Measurements from ENCODE around the gene PNPLA8.

DNA sequence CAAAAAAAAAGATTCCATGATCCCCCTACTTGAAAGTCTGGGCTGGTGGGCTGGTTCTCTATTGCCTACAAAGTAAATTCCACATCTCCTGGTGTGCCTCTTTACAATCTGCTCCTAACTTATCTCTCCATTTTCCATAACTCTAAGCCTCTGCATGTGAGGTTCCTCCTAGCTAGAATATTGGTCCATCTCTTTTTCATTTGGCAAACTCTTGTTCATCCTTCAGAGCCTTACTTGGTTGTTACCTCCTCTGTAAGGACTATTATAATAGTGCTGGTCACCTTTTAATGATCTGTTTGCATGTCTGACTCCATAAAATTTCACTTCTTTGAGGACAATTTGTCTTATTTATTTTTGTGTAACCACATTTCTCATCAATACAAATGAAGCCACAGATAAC lies 68.1 kb downstream of the PNPLA8 start:
- TF ChIP-seq CTCF (IDR thresholded peaks at IDR 0.05; ENCODE audit: low read depth, low read length, missing input control), result no peak
- TF ChIP-seq, protein P1, sequence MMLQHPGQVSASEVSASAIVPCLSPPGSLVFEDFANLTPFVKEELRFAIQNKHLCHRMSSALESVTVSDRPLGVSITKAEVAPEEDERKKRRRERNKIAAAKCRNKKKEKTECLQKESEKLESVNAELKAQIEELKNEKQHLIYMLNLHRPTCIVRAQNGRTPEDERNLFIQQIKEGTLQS (IDR thresholded peaks at IDR 0.05), result no peak
- no peak for TF ChIP-seq RAD21 (IDR thresholded peaks at IDR 0.05)
- TF ChIP-seq SP1 (IDR thresholded peaks at IDR 0.05), result no peak
- no peak for TF ChIP-seq FOXA1 (IDR thresholded peaks at IDR 0.05)
- TF ChIP-seq, protein P2, sequence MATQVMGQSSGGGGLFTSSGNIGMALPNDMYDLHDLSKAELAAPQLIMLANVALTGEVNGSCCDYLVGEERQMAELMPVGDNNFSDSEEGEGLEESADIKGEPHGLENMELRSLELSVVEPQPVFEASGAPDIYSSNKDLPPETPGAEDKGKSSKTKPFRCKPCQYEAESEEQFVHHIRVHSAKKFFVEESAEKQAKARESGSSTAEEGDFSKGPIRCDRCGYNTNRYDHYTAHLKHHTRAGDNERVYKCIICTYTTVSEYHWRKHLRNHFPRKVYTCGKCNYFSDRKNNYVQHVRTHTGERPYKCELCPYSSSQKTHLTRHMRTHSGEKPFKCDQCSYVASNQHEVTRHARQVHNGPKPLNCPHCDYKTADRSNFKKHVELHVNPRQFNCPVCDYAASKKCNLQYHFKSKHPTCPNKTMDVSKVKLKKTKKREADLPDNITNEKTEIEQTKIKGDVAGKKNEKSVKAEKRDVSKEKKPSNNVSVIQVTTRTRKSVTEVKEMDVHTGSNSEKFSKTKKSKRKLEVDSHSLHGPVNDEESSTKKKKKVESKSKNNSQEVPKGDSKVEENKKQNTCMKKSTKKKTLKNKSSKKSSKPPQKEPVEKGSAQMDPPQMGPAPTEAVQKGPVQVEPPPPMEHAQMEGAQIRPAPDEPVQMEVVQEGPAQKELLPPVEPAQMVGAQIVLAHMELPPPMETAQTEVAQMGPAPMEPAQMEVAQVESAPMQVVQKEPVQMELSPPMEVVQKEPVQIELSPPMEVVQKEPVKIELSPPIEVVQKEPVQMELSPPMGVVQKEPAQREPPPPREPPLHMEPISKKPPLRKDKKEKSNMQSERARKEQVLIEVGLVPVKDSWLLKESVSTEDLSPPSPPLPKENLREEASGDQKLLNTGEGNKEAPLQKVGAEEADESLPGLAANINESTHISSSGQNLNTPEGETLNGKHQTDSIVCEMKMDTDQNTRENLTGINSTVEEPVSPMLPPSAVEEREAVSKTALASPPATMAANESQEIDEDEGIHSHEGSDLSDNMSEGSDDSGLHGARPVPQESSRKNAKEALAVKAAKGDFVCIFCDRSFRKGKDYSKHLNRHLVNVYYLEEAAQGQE (IDR thresholded peaks at IDR 0.05), result no peak
